Mesendoderm (in vitro differentiated cells): ENCODE results near the gene SCYL3. TPM values are rescaled to one million over a fixed set of nuclear protein-coding genes. Genes with fewer than 3 reads are reported as not detected.

Experiments used
- small RNA-seq: library from polyadenylated mRNA; stranded (forward); fragments of <200 nt; extraction: miRNeasy Mini kit (QIAGEN cat#:217004); gene quantifications from one replicate; pipeline ENCODE3, GENCODE V24; 2013; ENCODE audit not compliant: insufficient read depth

The SCYL3 gene

Small RNAs within 50 kb of the gene (small RNA-seq; reads per million reads assigned to genes)
- not detected for gene RN7SL333P
